SK-N-DZ (cell line): ENCODE data around the gene WWOX.
A peak's percentile ranks its signal among the peaks of the same experiment; 100 is the strongest.

Experiments
- DNase-seq: peaks from one replicate; pipeline ENCODE4 v3.0.0-alpha.2; 2015; ENCODE audit warnings: low spot score

Gene WWOX

GRCh38 chr16:78605548-78606101 lies 506.2 kb downstream of the WWOX start:
- no peak for DNase-seq

- DNase-seq = peak; percentile 27
Observed at GRCh38 chr16:78606545-78606944, 507.1 kb downstream of the WWOX start.

GRCh38 chr16:78607022-78607421 lies 507.6 kb downstream of the WWOX start:
- no peak for DNase-seq

- DNase-seq = no peak
Observed at GRCh38 chr16:78607465-78607864, 508.0 kb downstream of the WWOX start.

- DNase-seq = no peak
Observed at GRCh38 chr16:78608305-78608776, 508.9 kb downstream of the WWOX start.

GRCh38 chr16:78609402-78610274 lies 510.2 kb downstream of the WWOX start:
- DNase-seq = peak; percentile 44

- DNase-seq = no peak
Observed at GRCh38 chr16:78611318-78611717, 511.9 kb downstream of the WWOX start.

GRCh38 chr16:78619811-78620210 lies 520.4 kb downstream of the WWOX start:
- no peak for DNase-seq

GRCh38 chr16:78620291-78620690 lies 520.8 kb downstream of the WWOX start:
- no peak for DNase-seq

- no peak for DNase-seq
Observed at GRCh38 chr16:78623796-78624195, 524.3 kb downstream of the WWOX start.

GRCh38 chr16:78624366-78624765 lies 524.9 kb downstream of the WWOX start:
- no peak for DNase-seq

- no peak for DNase-seq
Observed at GRCh38 chr16:78628461-78629045, 529.1 kb downstream of the WWOX start.

GRCh38 chr16:78629173-78629572 lies 529.7 kb downstream of the WWOX start:
- no peak for DNase-seq

GRCh38 chr16:78630102-78630501 lies 530.6 kb downstream of the WWOX start:
- no peak for DNase-seq

- DNase-seq = no peak
Observed at GRCh38 chr16:78633551-78633950, 534.1 kb downstream of the WWOX start.

- DNase-seq = no peak
Observed at GRCh38 chr16:78635807-78636206, 536.4 kb downstream of the WWOX start.

- peak; percentile 85 for DNase-seq
Observed at GRCh38 chr16:78638371-78638770, 538.9 kb downstream of the WWOX start.

- no peak for DNase-seq
Observed at GRCh38 chr16:78639775-78640174, 540.3 kb downstream of the WWOX start.

GRCh38 chr16:78640886-78641285 lies 541.4 kb downstream of the WWOX start:
- DNase-seq = no peak

- DNase-seq = no peak
Observed at GRCh38 chr16:78641433-78641832, 542.0 kb downstream of the WWOX start.

GRCh38 chr16:78642621-78643285 lies 543.3 kb downstream of the WWOX start:
- no peak for DNase-seq

- DNase-seq = no peak
Observed at GRCh38 chr16:78645657-78646056, 546.2 kb downstream of the WWOX start.
